ENCODE measurements around the gene ESYT1.

The ESYT1 gene
- 200 to 358 reads per million in 2 donors for total RNA-seq

- DNase-seq: peak; percentile 83 to 100 (median 97)
These were observed at the start of gene ESYT1 for GRCh38 chr12:56127888-56128669. ESYT1 (plus strand) TSS chr12:56128267; CDS start chr12:56128320, 53 bp downstream.

- no peak for DNase-seq
These were observed 49.6 kb upstream of the ESYT1 start for GRCh38 chr12:56078427-56078826.

- DNase-seq: peak; percentile 21 to 44 (median 35)
These were observed 48.9 kb upstream of the ESYT1 start for GRCh38 chr12:56078931-56079722.

- peak in 4 of 5 experiments; percentile 45 to 66 (median 50) for DNase-seq
These were observed 48.1 kb upstream of the ESYT1 start, which contains the start of gene ERBB3 for GRCh38 chr12:56079723-56080555. ERBB3 (plus strand) TSS chr12:56080165; CDS start chr12:56080301, 136 bp downstream.

GRCh38 chr12:56080556-56081138, 47.4 kb upstream of the ESYT1 start:
- DNase-seq: no peak

GRCh38 chr12:56081393-56082347, 46.4 kb upstream of the ESYT1 start:
- no peak for DNase-seq

- DNase-seq: no peak
These were observed 45.7 kb upstream of the ESYT1 start for GRCh38 chr12:56082382-56082781.

GRCh38 chr12:56082967-56083366, 45.1 kb upstream of the ESYT1 start:
- DNase-seq: no peak

- peak in 1 of 5 experiments; percentile 35 for DNase-seq
These were observed 43.0 kb upstream of the ESYT1 start for GRCh38 chr12:56084958-56085543.

- no peak for DNase-seq
These were observed 42.0 kb upstream of the ESYT1 start for GRCh38 chr12:56086096-56086495.

GRCh38 chr12:56086608-56087007, 41.5 kb upstream of the ESYT1 start:
- no peak for DNase-seq

GRCh38 chr12:56087220-56087619, 40.8 kb upstream of the ESYT1 start:
- DNase-seq: no peak

- DNase-seq: no peak
These were observed 30.3 kb upstream of the ESYT1 start for GRCh38 chr12:56097738-56098137.

GRCh38 chr12:56098592-56098991, 29.5 kb upstream of the ESYT1 start:
- DNase-seq: no peak

GRCh38 chr12:56099787-56100186, 28.3 kb upstream of the ESYT1 start:
- no peak for DNase-seq

GRCh38 chr12:56101045-56101444, 27.0 kb upstream of the ESYT1 start:
- no peak for DNase-seq

GRCh38 chr12:56102683-56103065, 25.4 kb upstream of the ESYT1 start:
- no peak for DNase-seq

- peak in 2 of 5 experiments; percentile 55 to 91 for DNase-seq
These were observed 24.9 kb upstream of the ESYT1 start for GRCh38 chr12:56103066-56103711.

GRCh38 chr12:56103823-56104108, 24.3 kb upstream of the ESYT1 start:
- DNase-seq: no peak

GRCh38 chr12:56104109-56104814, 23.8 kb upstream of the ESYT1 start, which contains the start of gene PA2G4:
PA2G4 (plus strand) TSS chr12:56104559; CDS start chr12:56104738, 179 bp downstream.
- DNase-seq: peak; percentile 82 to 100 (median 95)

Data from T-helper 2 cell (primary cell).